HepG2 (cell line): Measurements from ENCODE around the gene COBLL1. TPM values are rescaled to one million over a fixed set of nuclear protein-coding genes. Genes with fewer than 3 reads are reported as not detected.
A peak's percentile ranks its signal among the peaks of the same experiment; 100 is the strongest.

ENCODE experiments used
- ASH2L ChIP-seq: fragments of 300-600, 200-600 bp; sonication (generic); IDR thresholded peaks from 2 replicates; pipeline ENCODE4 v1.7.0; 2017; ENCODE audit warnings: low read depth, mild to moderate bottlenecking, moderate library complexity, mixed read lengths, low read length; ENCODE audit not compliant: insufficient read length
- CC2D1A ChIP-seq: sonication (generic); formaldehyde crosslinking; IDR thresholded peaks from 2 replicates; pipeline ENCODE4 v1.8.1; 2023; ENCODE audit warnings: mild to moderate bottlenecking, missing genetic modification reagents
- FOXK1 ChIP-seq: sonication (generic); formaldehyde crosslinking; IDR thresholded peaks from 2 replicates; pipeline ENCODE4 v1.4.0; 2020; ENCODE audit warnings: low read depth, missing genetic modification reagents, borderline replicate concordance
- HBP1 ChIP-seq: IDR thresholded peaks from 2 replicates; pipeline ENCODE4 v1.6.1; 2016; ENCODE audit warnings: low read depth, control low read depth
- HMGXB4 ChIP-seq, 2 experiments: sonication (generic) in 1 of 2; formaldehyde crosslinking in 1 of 2; IDR thresholded peaks; 2 replicates each; pipeline versions ENCODE4 v1.4.0 to v1.6.1; 2018 to 2020; ENCODE audit warnings: missing genetic modification reagents in 2 of 2, borderline replicate concordance in 1 of 2, low read depth in 1 of 2, mild to moderate bottlenecking in 1 of 2, missing biosample characterization in 1 of 2
- HNF4G ChIP-seq, 2 experiments: sonication (generic) in 1 of 2; formaldehyde crosslinking in 1 of 2; IDR thresholded peaks; 2 replicates each; pipeline versions ENCODE4 v1.4.0 to v1.6.1; 2011 to 2020; ENCODE audit warnings: borderline replicate concordance in 2 of 2, low read depth in 2 of 2, mild to moderate bottlenecking in 2 of 2, low read length in 1 of 2, missing genetic modification reagents in 1 of 2, moderate library complexity in 1 of 2
- KAT7 ChIP-seq: IDR thresholded peaks from 2 replicates; pipeline ENCODE4 v1.6.1; 2018; ENCODE audit warnings: borderline replicate concordance, missing compliant biosample characterization
- SYNCRIP ChIP-seq: fragments of 200-400 bp; formaldehyde crosslinking; IDR thresholded peaks from 2 replicates; pipeline ENCODE4 v1.6.1; 2018; ENCODE audit warnings: mild to moderate bottlenecking, low read depth, low read length; ENCODE audit not compliant: insufficient read depth
- TARDBP ChIP-seq: sonication (generic); formaldehyde crosslinking; IDR thresholded peaks from 2 replicates; pipeline ENCODE4 v1.8.0; 2022; ENCODE audit warnings: mild to moderate bottlenecking, missing genetic modification reagents
- ZBTB3 ChIP-seq: sonication (generic); formaldehyde crosslinking; IDR thresholded peaks from 2 replicates; pipeline ENCODE4 v1.4.0; 2020; ENCODE audit warnings: low read depth, mild to moderate bottlenecking, moderate library complexity, missing genetic modification reagents, borderline replicate concordance
- ZBTB39 ChIP-seq: sonication (generic); formaldehyde crosslinking; IDR thresholded peaks from 2 replicates; pipeline ENCODE4 v1.5.0; 2020; ENCODE audit warnings: missing genetic modification reagents
- ZNF350 ChIP-seq: sonication (generic); formaldehyde crosslinking; IDR thresholded peaks from 2 replicates; pipeline ENCODE4 v1.4.0; 2020; ENCODE audit warnings: mild to moderate bottlenecking, low read depth, missing genetic modification reagents, borderline replicate concordance
- ZNF407 ChIP-seq: sonication (generic); formaldehyde crosslinking; IDR thresholded peaks from one replicate; pipeline ENCODE4 v1.5.1; 2020; ENCODE audit warnings: mild to moderate bottlenecking, missing genetic modification reagents; ENCODE audit errors: not compliant biosample characterization
- ZNF44 ChIP-seq: sonication (generic); formaldehyde crosslinking; IDR thresholded peaks from 2 replicates; pipeline ENCODE4 v1.5.1; 2020; ENCODE audit warnings: mild to moderate bottlenecking, missing genetic modification reagents
- polyA plus RNA-seq, 8 experiments: library from polyadenylated mRNA; depleted of rRNA in 3 of 8; stranded (reverse) in 7 of 8; unstranded in 1 of 8; fragments of >200 nt; fragmentation: Illumina TruSeq in 4 of 8; extraction: Trizol in 4 of 8; gene quantifications; 2 replicates each; pipeline versions ENCODE4 v1.2.1 to v1.2.3, GENCODE V29; 2011 to 2016; ENCODE audit warnings: low read depth in 4 of 8, missing spikeins in 1 of 8, mixed read lengths in 1 of 8; ENCODE audit not compliant: insufficient read depth in 1 of 8
- total RNA-seq, 5 experiments: library from RNA; depleted of rRNA; stranded (reverse); fragments of >200 nt; fragmentation: Illumina TruSeq; extraction: Trizol; gene quantifications; 2 replicates each; pipeline ENCODE4 v1.2.3, GENCODE V29; 2016; ENCODE audit warnings: low read depth in 1 of 5

Gene COBLL1
- total and polyA plus RNA-seq, 2 of the 13 experiments (the other 11 are each of a cell fraction or from before 2014, with no cell fraction given), result 32.6 to 86.8 TPM

- TF ChIP-seq ZNF407 (CRISPR knock-in tag) (no peak), CC2D1A (no peak), FOXK1 (CRISPR knock-in tag) (no peak), ZBTB39 (CRISPR knock-in tag) (0 out of 2 replicates have a peak, but pooled peaks have one; percentile 31), HMGXB4 (CRISPR knock-in tag; IDR thresholded peaks at IDR 0.05; ENCODE audit: borderline replicate concordance in 1 of 2, low read depth in 1 of 2) (peak in 1 of 2 experiments; percentile 75; a peak in 2 of 4 replicates), SYNCRIP (no peak), ZNF44 (no peak), ZBTB3 (CRISPR knock-in tag) (peak; percentile 6; the same call in 1 of the 2 replicates), TARDBP (peak; percentile 61), ASH2L (peak; percentile 56), ZNF350 (CRISPR knock-in tag) (peak; percentile 74; the same call in 1 of the 2 replicates), HBP1 (CRISPR knock-in tag) (peak; percentile 69; the same call in 1 of the 2 replicates), HNF4G (IDR thresholded peaks at IDR 0.05; ENCODE audit: borderline replicate concordance, low read depth, low read length) (no peak), HNF4G (CRISPR knock-in tag; IDR thresholded peaks at IDR 0.05; ENCODE audit: borderline replicate concordance, low read depth) (no peak), KAT7 (CRISPR knock-in tag) (0 out of 2 replicates have a peak, but pooled peaks have one; percentile 12)
These were observed 1.1 kb downstream of the COBLL1 start (continued) for GRCh38 chr2:164840458-164840929.
